HG03060 (cell line): ENCODE measurements around the gene POLD2.
"Not testable (repeated sequence)": the region's sequence is repeated elsewhere in the genome, so short reads cannot be mapped to it uniquely, and the experiment has no call there.

Source experiments
- ATAC-seq: cut with Tn5 transposase; IDR thresholded peaks from one replicate; pipeline ENCODE4 v1.9.1; 2021; ENCODE audit warnings: low read depth, moderate number of reproducible peaks; ENCODE audit not compliant: unreplicated experiment

POLD2 gene

GRCh38 chr7:44139311-44140010 lies 16.1 kb upstream of the POLD2 start:
- no peak for ATAC-seq

- ATAC-seq, result no peak
These were observed 15.3 kb upstream of the POLD2 start for GRCh38 chr7:44138698-44139097.

- ATAC-seq, result no peak
These were observed 13.4 kb upstream of the POLD2 start for GRCh38 chr7:44136731-44137130.

GRCh38 chr7:44134943-44135628 lies 11.7 kb upstream of the POLD2 start:
- no peak for ATAC-seq

GRCh38 chr7:44133295-44133694 lies 9.9 kb upstream of the POLD2 start:
- ATAC-seq, result no peak

- no peak for ATAC-seq
These were observed 8.7 kb upstream of the POLD2 start for GRCh38 chr7:44132039-44132438.

GRCh38 chr7:44131173-44132029 lies 8.1 kb upstream of the POLD2 start:
- ATAC-seq, result no peak

- ATAC-seq, result no peak
These were observed 5.6 kb upstream of the POLD2 start for GRCh38 chr7:44128721-44129582.

- no peak for ATAC-seq
These were observed 3.8 kb upstream of the POLD2 start for GRCh38 chr7:44127161-44127560.

- not testable (repeated sequence) for ATAC-seq
These were observed 3.2 kb upstream of the POLD2 start for GRCh38 chr7:44126574-44126973.

- no peak for ATAC-seq
These were observed 1.5 kb upstream of the POLD2 start for GRCh38 chr7:44124822-44125202.

GRCh38 chr7:44122529-44122928 lies 819 bp downstream of the POLD2 start:
- no peak for ATAC-seq

- no peak for ATAC-seq
These were observed 1.5 kb downstream of the POLD2 start for GRCh38 chr7:44121761-44122420.

- no peak for ATAC-seq
These were observed 3.0 kb downstream of the POLD2 start for GRCh38 chr7:44120395-44120794.

- no peak for ATAC-seq
These were observed 3.4 kb downstream of the POLD2 start for GRCh38 chr7:44119829-44120380.

- no peak for ATAC-seq
These were observed 5.4 kb downstream of the POLD2 start for GRCh38 chr7:44117801-44118429.

GRCh38 chr7:44116789-44117666 lies 6.3 kb downstream of the POLD2 start:
- no peak for ATAC-seq

- ATAC-seq, result no peak
These were observed 7.1 kb downstream of the POLD2 start for GRCh38 chr7:44116087-44116788.
